Panc1 (cell line): ENCODE results near the gene CD34.

ENCODE experiments used
- CTCF ChIP-seq: fragments of 450-650 bp; IDR thresholded peaks from 2 replicates; pipeline ENCODE4 v1.5.1; 2017; ENCODE audit warnings: mild to moderate bottlenecking
- POLR2AphosphoS5 ChIP-seq: IDR thresholded peaks from 2 replicates; pipeline ENCODE4 v1.6.1; 2012; ENCODE audit warnings: mild to moderate bottlenecking, low read depth, low read length, moderate library complexity
- SIN3A ChIP-seq: IDR thresholded peaks from 2 replicates; pipeline ENCODE4 v1.6.1; 2012; ENCODE audit warnings: low read depth, mild to moderate bottlenecking, low read length, moderate library complexity, borderline replicate concordance; ENCODE audit not compliant: insufficient read depth
- TCF7L2 ChIP-seq: IDR thresholded peaks from 2 replicates; pipeline ENCODE4 v1.6.1; 2011; ENCODE audit warnings: mild to moderate bottlenecking, low read depth, low read length, inconsistent platforms

- no peak for TF ChIP-seq CTCF
- no peak for TF ChIP-seq POLR2AphosphoS5
- TF ChIP-seq TCF7L2: no peak
- TF ChIP-seq SIN3A: no peak
These were observed 71.9 kb downstream of the CD34 start for GRCh38 chr1:207839083-207839413.
